ENCODE measurements around the gene FAM78A.

FAM78A gene

DNA sequence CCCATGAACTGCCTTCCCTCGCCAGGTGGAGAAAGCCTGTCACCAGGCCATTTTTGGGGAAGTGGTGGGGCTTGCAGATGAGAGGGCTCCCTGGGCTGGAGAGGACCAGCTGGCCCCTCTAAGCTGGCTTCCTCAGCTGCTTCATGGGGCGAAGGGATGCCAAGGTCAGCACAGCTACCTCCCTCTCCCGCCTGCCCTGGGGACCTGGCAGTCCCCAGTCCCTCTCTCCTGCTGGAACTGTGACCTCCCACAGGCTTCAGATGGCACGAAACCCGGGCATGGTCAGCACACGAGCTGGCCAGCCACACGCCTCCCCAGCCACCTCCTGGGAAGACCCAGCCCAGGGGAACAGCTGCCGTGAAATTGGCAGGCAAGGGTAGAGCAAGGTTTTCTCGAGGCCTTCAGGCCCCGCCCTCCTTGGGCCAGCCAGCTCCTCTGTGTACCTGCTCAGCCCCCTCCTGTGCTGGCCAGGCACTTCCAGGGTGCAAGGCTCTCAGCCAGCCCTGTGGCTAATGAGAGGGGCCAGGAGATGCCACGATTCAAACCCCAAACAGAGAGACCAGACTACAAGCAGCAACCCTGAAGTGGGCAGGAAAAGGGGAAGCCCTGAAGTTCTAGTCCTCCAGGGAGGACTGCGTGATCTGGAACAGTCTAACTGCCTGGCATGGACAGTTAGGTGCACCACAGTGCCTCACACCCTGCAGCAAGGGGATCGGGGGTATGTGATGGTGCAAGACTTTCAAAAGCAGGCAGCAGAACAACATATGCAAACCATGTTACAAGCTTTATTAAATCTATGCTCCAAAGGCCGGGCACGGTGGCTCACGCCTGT, 26.1 kb upstream of the FAM78A start:
- DNase-seq (ENCODE audit: low spot score): no peak

DNA sequence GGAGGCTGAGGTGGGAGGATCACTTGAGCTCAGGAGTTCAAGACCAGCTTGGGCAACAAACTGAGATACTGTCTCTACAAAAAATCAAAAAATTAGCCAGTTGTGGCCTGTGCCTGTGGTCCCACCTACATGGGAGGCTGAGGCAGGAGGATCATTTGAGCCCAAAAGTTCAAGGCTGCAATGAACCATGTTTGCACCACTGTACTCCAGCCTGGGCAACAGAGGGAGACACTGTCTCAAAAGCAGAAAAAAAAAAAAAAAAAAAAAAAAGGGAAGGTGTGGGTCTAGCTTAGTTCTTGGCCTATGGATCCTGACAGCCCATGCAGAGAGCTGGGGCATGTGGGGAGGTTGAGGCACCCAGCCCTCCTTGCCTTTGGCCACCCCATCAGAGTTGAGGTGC, 24.1 kb upstream of the FAM78A start:
- DNase-seq (ENCODE audit: low spot score): no peak

DNA sequence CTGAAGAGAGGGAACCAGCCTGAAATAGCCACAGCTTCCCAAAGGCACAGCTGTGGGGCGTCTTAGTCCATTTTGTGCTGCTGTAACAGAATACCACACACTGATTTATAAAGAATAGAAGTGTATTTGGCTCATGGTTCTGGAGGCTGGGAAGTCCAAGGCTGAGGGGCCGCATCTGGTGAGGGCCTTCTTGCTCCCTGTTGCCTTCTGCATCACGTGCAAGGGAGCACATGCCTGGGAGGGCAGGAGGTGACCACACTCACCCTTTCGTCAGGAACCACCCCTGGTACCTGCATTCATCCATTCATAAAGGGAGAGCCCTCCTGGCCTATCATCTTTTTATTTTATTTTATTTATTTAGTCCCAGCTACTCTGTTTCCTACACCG, 23.6 kb upstream of the FAM78A start:
- DNase-seq (ENCODE audit: low spot score): no peak

DNA sequence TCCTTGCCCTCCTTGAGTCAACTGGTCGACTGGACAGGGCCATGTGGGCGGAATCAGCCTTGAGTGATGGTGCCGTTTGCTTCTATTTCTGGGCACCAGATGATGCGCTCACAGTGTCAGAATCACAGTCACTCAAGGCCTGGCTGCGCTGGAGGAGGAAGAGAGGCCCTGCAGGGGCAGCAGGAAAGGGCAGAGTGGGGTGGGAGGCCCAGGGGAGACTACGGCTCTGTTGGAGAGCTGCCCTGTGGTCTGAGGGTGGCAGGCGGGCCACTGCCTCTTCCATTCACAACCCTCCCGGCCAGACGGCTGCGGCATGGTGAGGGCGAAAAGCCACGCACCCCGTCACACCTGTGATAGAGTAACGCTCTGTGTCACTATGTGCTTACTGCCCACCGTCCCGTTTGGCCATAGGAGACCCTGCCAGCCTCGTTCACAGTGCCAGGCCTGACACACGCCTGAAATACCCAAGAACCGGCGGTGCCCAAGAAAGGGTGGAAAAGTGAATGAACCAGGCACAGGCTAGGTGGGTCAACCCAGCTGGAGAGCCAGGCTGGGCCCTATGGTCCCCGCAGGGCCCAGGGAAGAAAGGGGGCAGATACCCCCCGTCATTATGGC, 23.1 kb upstream of the FAM78A start:
- DNase-seq (ENCODE audit: low spot score): no peak

DNA sequence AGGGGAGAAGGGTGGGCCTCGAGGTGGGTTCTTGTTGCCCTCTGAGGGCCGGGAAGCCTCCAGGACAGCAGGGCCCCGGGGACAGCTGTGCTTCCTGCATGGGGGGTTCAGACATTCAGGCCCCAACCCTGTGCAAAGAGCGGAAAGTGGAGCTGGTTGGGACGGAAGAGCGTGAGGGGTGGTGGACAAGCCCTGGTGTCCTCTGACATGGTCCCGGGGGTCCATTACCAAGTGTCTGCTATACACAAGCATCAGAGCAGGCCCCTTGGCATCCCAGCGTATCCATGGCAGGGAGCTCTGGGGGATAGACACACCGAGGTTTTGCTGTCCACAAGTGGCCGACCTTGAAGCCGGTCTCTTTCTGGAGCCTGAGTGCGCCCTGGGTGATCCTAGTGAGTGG, 22.5 kb upstream of the FAM78A start:
- DNase-seq (ENCODE audit: low spot score): no peak

DNA sequence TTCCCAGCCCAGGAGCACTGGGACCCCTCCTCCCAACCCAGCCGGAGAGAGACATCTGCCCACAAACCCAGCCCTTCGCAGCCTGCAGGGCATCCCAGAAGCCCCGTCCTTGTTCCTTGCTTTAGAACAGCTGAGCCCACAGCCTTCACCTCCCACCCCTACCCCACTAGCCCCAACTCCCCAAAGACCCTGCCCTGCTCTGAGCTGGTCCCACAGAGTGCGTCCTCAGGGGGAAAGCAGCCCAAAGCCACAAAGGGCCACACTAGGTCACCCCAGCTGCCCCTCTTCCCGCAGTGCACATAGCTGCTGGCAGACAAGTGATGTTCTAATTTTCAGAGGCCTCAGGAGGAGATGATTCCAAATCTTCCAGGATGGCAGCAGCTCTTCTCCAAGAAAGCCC, 22.0 kb upstream of the FAM78A start:
- DNase-seq (ENCODE audit: low spot score): no peak

DNA sequence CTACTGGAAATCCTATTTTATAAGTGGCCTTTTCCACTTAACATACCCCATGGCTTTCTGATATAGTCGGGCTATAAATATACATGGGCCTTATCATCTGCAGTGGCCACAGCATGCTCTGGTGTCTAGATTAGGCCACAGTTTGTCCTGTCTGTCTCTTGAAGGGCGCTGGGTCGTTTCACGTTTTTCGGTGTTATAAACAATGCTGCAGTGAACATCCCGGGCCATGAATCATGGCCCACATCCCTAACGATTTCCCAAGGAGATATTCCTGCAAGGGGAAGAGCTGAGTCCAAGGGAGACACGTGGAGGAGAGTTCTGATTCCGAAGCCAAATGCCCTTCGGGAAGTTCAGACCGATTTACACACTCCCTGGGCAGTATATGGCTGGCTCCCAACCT, 21.6 kb upstream of the FAM78A start:
- DNase-seq (ENCODE audit: low spot score): no peak

DNA sequence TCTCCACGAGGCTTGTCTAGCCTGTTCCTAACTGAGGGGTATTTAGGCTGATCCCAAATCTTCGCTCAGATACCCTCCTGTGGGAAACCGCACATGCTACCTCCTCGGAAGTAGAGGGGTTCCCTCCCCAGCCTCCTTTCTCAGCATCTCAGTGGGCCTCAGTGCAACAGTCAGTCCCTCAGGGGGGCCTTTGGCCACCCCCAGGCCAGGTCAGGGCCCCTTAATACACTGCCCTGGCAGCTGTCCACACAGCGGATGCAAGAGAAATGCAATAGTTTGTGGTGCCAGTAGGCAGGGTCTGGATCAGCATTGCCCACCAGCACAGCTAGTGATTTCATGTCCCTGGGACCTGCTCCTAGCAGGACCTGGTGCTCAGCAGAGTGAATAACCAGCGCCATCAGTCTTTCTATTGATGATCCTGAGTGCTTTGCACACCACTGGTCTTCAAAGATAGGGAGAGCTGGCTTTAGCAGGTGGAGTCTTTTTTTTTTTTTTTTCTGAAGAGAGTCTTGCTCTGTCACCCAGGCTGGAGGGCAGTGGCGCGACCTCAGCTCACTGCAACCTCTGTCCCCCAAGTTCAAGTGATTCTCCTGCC, 20.7 kb upstream of the FAM78A start:
- DNase-seq (ENCODE audit: low spot score): no peak

DNA sequence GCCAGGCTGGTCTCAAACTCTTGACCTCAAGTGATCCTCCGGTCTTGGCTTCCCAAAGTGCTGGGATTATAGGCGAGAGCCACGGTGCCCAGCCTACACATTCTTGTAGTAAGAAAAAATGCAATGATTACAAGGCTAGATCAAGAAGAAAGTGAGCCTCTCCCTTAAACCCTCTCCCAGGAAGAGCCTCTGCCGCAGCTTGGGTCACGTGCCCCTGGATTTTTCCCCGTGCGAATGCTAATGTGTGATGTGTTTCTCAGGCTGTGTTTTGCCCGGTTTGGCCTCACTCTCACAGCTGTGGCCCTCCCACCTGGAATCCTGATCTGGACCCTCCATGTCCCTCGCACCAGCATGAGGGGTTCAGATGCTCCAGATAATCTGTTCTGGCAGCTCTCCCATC, 20.1 kb upstream of the FAM78A start:
- no peak for DNase-seq (ENCODE audit: low spot score)

DNA sequence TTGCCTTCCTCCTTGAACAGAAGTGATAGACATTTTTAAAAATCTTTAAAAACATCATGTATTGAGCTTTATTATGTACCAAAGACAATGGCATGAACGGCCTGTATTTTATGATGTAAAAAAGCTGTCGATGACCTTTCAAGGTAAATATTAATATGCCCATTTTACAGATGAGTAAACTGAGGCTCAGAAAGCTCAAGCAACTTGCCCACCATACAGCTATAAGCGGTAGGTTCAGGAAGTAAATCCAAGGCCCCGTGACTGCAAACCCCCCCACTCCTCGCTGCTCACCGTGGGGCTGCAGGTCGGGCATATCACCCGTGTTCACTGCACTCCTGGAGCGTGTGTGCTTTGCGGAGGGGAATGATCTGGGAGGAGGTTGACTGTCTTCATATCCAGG, 16.6 kb upstream of the FAM78A start:
- no peak for DNase-seq (ENCODE audit: low spot score)

DNA sequence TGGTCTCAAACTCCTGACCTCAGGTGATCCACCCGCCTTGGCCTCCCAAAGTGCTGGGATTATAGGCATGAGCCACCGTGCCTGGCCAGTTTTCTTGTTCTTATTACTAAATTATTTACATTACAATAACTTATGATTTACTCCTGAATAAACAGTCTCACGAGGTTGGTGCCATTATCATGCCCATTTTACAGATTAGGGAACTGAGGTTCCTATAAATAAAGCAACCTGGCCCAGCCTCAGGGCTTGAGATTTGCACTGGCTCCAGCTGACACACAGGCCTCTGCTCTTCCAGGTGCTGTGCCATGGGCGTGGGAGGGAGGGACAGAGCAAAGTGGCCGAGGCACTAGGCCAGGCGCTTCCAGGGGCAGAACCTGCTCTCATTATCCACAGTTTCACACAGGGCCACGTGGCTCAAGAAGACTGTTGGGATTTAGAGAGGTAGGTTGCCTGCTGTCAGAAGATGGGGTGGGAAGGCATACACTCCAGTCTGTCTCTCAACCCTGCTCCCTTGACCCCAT, 15.5 kb upstream of the FAM78A start:
- no peak for DNase-seq (ENCODE audit: low spot score)

DNA sequence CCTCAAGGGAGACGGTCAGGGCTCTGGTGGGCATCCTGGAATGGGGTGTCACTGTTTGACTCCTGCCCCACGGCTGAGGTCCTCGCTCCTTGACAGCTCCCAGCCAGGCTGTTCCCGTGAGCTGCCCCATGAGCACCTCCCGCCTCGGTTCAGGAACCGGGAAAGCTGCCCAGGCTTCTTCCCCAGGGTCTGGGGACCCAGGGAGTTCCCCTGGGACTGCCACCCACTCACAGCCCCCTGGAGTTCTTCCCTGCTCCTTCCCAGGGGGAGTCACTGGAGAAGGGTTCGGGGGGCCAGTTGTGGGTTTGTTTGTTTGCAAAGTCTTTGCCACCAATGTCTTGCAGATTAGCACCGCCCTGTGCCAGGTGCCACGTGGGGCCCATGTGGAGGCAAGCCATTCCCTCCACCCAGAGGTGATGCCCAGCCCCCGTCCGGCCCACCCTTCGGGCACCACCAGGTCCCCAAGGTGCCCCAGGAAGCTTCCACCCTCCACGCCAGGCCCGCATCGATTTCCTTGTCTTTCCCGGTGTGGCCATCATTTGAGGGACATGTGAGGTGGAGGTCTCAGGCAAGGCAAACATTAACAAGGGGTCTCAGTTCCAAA, 14.6 kb upstream of the FAM78A start:
- no peak for DNase-seq (ENCODE audit: low spot score)

DNA sequence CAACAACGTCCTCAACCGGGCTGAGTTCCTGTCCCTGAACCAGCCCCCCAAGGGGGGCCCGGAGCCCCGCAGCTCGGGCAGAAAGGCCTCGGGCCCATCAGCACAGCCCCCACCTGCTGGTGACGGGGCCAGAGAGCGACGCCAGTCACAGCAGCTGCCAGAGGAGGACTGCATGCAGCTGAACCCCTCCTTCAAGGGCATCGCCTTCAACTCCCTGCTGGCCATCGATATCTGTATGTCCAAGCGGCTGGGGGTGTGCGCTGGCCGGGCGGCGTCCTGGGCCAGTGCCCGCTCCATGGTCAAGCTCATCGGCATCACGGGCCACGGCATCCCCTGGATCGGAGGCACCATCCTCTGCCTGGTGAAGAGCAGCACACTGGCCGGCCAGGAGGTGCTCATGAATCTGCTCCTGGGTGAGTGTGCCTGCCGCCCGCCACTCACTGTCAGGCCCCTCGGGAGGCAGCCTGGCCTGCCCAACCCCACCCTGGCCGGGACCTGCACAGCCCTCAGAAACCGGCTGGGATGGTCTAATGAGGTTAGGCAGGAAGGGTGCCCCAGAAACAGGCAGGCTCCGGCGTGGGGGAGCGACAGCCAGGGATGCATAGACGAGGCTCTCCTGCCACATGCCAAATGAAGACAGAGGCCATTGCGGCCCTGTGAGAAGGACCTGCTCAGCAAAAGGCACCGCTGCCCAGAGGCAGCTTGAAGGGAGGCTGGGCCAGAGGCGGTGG, 13.9 kb upstream of the FAM78A start:
- no peak for DNase-seq (ENCODE audit: low spot score)

DNA sequence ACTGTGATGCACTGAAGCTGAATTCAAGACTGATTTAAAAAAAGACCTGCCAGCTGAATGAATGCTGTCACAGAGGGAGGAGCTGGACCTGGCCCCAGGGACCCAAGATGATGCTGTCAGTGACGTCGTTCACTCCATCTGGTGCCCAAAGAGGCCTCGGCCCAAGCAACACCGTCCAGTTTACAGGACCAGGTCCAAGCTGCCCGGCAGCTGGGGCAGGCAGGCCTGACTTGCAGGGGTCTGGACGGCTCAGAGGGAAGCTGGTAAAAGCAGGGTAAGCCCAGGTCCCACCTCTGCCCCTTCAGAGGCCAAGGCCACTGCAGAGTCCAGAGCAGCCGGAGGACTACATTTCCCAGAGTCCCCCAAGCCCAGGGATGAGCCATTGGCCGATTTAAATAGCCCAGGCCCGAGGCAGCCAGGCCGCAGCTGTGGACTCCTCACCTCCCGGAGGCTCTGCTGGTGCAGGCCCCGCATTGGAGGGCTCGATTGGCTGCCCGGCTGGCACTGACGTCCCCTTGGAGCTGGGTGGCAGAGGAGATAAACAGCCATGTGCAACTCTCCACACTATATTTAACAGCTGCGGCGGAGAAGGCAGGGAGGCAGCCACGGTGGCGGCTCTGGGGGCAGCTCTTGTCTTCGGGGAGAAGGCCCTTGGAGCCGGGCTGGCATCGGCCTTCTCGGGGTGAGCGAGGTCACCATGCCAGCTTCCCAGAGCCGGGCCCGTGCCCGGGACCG, 13.2 kb upstream of the FAM78A start, which contains the start of gene PLPP7:
Gene PLPP7, plus strand, starts transcription at position 423 of the 735 bp plus-strand sequence. Its CDS starts 275 bp downstream, at position 698.
- DNase-seq (ENCODE audit: low spot score): peak; percentile 97

DNA sequence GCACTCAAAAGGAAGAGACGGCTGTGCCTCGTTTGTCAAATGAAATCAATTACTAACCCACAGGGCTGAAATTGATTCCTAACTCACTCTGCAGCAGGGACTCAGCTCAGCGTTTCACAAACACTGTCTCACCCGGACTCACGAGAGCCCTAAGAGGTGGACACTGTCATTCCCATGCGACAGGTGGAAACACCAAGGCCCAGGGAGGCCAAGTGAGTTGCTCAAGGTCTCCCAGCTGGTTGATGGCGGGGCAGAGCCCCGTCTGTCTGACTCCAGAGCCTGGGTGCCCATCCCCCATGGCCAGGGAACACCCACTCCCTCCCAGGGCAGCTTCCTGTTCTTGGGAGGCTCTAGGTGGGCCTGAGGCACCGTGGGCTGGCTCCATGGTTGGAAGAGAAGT, 11.9 kb upstream of the FAM78A start:
- DNase-seq (ENCODE audit: low spot score): no peak

DNA sequence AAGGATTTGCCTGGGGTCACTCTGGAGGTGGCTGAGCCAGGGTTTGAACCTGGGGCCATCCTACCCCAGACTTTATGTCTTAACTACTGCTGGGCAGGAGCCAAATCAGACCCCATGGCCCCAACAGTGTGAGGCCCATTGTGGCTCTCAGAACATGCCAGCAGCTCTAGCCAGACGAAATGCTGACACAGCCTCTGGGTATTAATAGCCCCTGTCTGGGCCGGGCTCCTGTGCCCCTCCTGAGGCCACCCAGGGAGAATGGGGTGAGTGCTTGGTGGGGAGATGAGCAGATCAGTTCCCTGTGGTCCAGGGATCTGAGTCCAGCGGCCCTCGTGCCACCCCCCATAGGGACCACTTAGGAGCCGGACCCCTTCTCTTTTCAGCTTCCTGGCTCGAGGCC, 11.0 kb upstream of the FAM78A start:
- no peak for DNase-seq (ENCODE audit: low spot score)

DNA sequence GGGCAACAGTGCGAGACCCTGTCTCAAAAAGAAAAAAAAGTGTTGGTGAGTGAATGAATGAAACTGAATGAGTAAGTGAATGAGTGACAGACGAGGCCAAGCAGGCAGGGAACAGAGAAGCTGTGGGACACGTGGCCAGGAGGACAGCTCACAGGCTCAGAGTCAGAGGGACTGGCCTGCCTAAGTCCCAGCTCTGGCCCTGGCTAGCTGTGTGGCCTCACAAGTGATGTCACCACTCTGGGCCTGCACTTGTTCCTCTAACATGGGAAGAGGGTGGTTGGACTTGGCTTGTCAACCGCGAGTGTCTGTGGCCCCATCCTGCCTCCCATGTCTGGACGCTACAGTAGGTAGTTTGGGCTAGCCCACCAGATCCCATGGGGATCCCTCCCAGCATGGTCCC, 8.5 kb upstream of the FAM78A start:
- no peak for DNase-seq (ENCODE audit: low spot score)

DNA sequence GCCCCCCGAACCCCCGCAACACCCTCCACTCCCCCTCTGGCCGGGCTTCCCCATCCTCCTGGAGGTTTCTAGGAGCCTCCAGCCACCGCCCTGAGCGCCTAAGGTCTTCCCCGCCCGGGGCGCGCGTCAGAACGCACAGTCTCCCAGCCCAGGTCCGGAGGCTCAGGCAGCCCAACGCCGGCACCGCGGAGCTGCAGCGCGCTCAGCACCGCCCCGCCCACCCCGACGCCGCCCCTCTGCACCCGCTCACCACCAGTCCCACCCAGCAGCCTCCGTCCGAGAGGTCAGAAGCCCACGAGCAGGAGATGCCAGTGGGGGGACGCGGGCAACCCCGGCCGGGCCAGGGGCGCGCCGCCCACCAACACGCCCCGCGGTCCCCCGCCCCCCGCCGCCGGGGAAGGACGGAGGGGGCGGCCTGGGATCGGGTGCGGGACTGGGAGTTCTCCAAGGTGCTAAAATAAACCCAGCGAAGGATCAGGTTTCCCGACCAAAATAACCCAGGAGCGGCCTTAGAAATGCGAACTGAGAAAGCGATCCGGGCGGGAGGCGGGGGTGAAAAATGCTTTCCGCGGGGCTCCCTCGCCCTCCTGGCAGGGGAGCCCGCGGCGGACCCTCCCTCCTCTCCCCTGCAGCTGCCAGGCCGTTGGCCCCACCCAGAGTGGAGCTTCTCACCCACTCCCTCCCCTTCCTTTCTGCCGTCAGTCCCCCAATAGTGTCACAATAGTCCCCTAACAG, 6.5 kb upstream of the FAM78A start:
- peak; percentile 54 for DNase-seq (ENCODE audit: low spot score)

DNA sequence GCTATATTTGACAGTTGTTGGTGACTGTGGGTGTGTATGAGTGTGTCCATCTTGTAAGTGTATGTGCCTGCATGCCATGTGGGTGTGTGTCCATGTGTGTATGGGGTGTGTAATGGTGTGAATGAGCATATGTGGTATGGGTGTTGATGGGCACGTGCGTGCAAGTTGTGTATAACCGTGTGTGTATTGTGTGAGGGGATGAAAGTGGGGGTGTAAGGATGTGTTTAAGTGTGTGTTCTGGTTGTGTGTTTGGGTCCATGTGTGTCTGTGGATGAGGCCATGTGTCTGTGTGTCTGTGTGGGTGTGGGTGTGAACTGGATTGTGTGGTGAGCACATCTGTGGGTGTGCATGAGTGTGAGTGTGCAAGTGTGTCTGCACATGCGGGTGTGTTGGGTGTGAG, 5.9 kb upstream of the FAM78A start:
- DNase-seq (ENCODE audit: low spot score): no peak

DNA sequence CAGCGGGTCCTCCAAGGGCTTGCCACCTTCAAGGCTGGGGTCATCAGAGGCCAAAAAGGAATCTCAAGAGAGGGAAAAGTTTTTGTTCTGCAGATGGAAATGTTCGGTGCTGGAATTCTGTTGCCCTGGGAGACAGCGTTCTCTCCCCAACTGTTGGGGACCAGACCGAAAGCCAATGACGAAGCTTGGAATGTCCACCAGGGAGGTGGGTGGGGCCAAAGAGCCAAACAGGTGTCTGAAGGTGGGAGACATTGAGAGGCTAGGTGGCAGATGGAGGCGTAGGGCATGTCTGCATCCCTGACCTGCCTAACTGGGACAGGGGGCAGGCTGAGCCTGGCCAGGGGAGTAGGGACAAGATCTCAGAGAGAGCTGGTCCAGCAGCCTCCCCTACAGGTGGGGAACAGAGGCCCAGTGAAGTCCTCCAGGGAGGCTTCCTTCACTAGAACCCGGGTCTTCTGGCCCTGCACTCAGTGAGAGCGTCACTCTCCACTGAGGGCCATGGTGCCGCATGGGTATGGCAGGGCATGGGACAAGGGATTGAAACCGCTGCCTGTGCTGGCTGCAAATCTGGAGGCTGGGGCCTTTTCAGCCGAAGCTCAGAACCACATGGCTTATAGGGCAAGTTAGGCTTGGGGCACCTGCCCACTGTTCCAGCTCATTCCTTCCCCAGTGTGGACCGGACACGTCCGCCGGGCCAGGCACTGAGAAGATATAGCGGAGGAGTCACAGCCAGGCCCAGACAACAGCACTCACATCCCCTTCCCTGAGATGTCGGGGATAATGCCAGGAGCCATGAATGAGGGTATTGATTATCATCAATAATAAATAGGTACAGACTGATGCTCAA, 5.0 kb upstream of the FAM78A start:
- DNase-seq (ENCODE audit: low spot score): no peak

Data from HuH-7.5 (cell line).